Parathyroid adenoma (tissue), 2 donors: Measurements from ENCODE around the gene JUP.

ENCODE experiments used
- H2AFZ ChIP-seq: fragments of 300-600 bp; sonication (generic); one replicate; pipeline ENCODE4 v1.7.0; 2017; ENCODE audit warnings: antibody characterized with exemption, mild to moderate bottlenecking
- H3K27ac ChIP-seq: fragments of 300-600 bp; sonication (generic); one replicate; pipeline ENCODE4 v1.7.0; 2017
- H3K27me3 ChIP-seq: fragments of 300-600 bp; sonication (generic); one replicate; pipeline ENCODE4 v1.7.0; 2017; ENCODE audit warnings: low read length; ENCODE audit not compliant: control insufficient read depth, insufficient read depth
- H3K36me3 ChIP-seq: fragments of 300-600 bp; sonication (generic); one replicate; pipeline ENCODE4 v1.7.0; 2017; ENCODE audit warnings: low read length; ENCODE audit not compliant: control insufficient read depth, insufficient read depth
- H3K4me1 ChIP-seq: fragments of 300-600 bp; sonication (generic); one replicate; pipeline ENCODE4 v1.7.0; 2017; ENCODE audit warnings: control low read depth
- H3K4me2 ChIP-seq: fragments of 300-600 bp; sonication (generic); one replicate; pipeline ENCODE4 v1.7.0; 2017; ENCODE audit warnings: low read length
- H3K4me3 ChIP-seq: fragments of 300-600 bp; sonication (generic); one replicate; pipeline ENCODE4 v1.7.0; 2017; ENCODE audit warnings: low read depth, low read length
- H3K79me2 ChIP-seq: fragments of 300-600 bp; sonication (generic); one replicate; pipeline ENCODE4 v1.7.0; 2017; ENCODE audit warnings: control low read depth
- H3K9ac ChIP-seq: fragments of 300-600 bp; sonication (generic); one replicate; pipeline ENCODE4 v1.7.0; 2017; ENCODE audit warnings: mild to moderate bottlenecking
- H3K9me3 ChIP-seq: fragments of 300-600 bp; sonication (generic); one replicate; pipeline ENCODE4 v1.7.0; 2017; ENCODE audit warnings: low read length; ENCODE audit not compliant: control insufficient read depth
- TF ChIP-seq, protein P1 (sequence below): fragments of 300-600 bp; sonication (generic); IDR thresholded peaks from one replicate; pipeline ENCODE4 v1.7.0; 2017; ENCODE audit warnings: antibody characterized with exemption, mild to moderate bottlenecking
- donor health status: primary hyperparathyroidism.

JUP gene

DNA sequence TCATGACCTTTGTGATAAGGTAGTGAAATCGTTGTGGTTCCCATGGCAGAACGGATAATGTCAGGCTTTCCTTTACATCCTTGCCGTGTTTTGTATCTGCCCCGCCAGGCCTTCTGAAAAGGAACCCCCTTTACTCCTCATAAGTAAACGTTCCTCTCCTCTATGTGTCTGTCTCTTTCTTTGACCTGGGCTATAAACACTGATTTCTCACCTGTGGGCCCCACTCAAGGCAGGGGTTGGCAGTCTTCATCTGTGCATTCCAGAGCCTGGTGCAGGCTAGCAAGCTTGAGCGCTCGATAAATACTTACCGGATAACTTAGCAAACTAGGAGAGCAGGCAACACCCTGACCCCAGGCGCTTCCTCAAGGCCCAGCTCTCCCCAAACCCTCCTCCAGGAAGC, 44.8 kb downstream of the JUP start:
- H3K36me3 ChIP-seq: no peaks in the 10 kb centered on the region
- H3K4me2 ChIP-seq: no peak overlapping the region
- no peak overlapping the region for H2AFZ ChIP-seq
- H3K79me2 ChIP-seq: no peaks in the 10 kb centered on the region
- no peaks in the 10 kb centered on the region for H3K27me3 ChIP-seq
- H3K9me3 ChIP-seq: no peaks in the 10 kb centered on the region
- H3K27ac ChIP-seq: no peak overlapping the region
- H3K9ac ChIP-seq: no peak overlapping the region
- TF ChIP-seq, protein P1, sequence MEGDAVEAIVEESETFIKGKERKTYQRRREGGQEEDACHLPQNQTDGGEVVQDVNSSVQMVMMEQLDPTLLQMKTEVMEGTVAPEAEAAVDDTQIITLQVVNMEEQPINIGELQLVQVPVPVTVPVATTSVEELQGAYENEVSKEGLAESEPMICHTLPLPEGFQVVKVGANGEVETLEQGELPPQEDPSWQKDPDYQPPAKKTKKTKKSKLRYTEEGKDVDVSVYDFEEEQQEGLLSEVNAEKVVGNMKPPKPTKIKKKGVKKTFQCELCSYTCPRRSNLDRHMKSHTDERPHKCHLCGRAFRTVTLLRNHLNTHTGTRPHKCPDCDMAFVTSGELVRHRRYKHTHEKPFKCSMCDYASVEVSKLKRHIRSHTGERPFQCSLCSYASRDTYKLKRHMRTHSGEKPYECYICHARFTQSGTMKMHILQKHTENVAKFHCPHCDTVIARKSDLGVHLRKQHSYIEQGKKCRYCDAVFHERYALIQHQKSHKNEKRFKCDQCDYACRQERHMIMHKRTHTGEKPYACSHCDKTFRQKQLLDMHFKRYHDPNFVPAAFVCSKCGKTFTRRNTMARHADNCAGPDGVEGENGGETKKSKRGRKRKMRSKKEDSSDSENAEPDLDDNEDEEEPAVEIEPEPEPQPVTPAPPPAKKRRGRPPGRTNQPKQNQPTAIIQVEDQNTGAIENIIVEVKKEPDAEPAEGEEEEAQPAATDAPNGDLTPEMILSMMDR: no peak
- no peak overlapping the region for H3K4me3 ChIP-seq
- no peaks in the 10 kb centered on the region for H3K4me1 ChIP-seq

DNA sequence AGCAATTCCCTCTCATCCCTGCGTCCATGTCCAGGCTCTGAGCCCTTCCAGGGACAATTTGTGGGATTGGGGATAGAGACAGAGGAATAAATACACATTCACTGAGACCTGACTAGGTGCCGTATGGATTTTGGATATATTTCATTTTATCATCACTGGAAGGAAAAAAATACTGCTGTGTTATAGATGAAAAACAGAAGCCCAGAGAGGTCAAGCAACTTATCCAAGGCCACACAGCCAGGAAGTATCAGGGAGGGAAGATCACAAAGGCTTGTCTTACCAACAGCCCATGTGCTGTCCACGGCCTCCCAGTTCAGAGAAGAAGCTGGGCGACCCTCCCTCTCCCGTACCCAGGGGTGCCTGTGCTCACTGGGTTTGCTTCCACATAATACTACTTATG, 46.0 kb downstream of the JUP start:
- TF ChIP-seq, protein P1: no peak
- peaks cover 4% of the 10 kb centered on the region for H3K27me3 ChIP-seq
- H3K4me1 ChIP-seq: no peaks in the 10 kb centered on the region
- H3K4me2 ChIP-seq: no peak overlapping the region
- H3K27ac ChIP-seq: no peak overlapping the region
- H3K4me3 ChIP-seq: no peak overlapping the region
- no peaks in the 10 kb centered on the region for H3K79me2 ChIP-seq
- H3K9ac ChIP-seq: no peak overlapping the region
- H3K9me3 ChIP-seq: no peaks in the 10 kb centered on the region
- no peaks in the 10 kb centered on the region for H3K36me3 ChIP-seq
- no peak overlapping the region for H2AFZ ChIP-seq

DNA sequence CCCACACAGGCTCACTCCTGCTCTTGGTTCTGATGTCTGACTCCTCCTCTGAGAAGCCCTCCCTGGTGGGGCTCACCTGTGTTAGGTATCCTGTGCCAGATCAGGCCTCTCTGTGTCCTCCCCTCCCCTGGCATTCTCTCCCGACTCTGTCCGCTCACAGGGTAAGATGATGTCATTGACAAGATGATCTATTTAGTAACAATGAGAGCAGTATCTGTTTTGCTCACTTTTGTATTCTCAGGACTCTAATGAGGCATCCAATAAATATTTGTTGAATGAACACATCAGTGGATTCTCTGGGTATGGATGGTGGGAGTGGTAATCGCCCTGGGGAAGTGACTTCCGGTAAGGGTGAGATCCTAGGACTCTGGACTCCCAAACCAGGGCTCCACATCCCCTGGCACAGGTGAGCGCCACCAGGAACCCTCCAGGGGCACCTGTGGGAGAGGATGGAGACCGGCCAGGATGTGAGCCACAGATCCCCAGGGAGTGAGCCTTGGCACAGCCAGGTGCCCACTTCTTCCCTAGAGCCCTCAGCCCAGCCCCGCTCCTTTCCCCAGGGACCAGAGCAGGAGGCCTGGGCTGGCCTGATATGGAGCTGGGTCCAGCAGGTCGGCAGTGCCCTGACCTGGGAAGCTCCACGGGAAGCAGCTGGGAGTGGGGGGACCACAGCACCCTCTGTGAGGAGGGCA, 46.7 kb downstream of the JUP start:
- Histone ChIP-seq H2AFZ (no peak overlapping the region), H3K27ac (no peak overlapping the region), H3K9me3 (no peaks in the 10 kb centered on the region), H3K79me2 (no peaks in the 10 kb centered on the region), H3K4me1 (peaks cover 3% of the 10 kb centered on the region), H3K4me2 (no peak overlapping the region), H3K27me3 (peaks cover 4% of the 10 kb centered on the region), H3K36me3 (no peaks in the 10 kb centered on the region), H3K4me3 (no peak overlapping the region), H3K9ac (no peak overlapping the region)
- TF ChIP-seq, protein P1: no peak

DNA sequence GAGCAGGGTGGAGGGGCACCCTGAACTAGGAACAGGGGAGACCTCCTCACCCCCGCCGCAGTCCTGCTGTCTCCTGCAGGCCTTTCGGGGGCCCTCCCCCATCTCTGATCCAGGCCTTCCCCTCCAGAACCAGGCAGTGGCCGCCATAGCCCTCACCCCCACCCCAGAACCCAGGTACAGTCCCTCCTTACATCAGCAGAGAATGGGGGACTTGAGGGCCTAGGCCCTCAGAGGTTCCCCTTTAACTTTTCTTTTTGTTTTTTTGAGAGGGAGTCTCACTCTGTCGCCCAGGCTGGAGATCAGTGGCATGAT, 47.8 kb downstream of the JUP start:
- H3K4me1 ChIP-seq: peaks cover 7% of the 10 kb centered on the region
- no peaks in the 10 kb centered on the region for H3K36me3 ChIP-seq
- H3K27me3 ChIP-seq: peaks cover 4% of the 10 kb centered on the region
- H3K27ac ChIP-seq: no peak overlapping the region
- H3K9me3 ChIP-seq: no peaks in the 10 kb centered on the region
- H3K4me2 ChIP-seq: no peak overlapping the region
- no peak overlapping the region for H2AFZ ChIP-seq
- no peak overlapping the region for H3K4me3 ChIP-seq
- no peak overlapping the region for H3K9ac ChIP-seq
- TF ChIP-seq, protein P1: no peak
- H3K79me2 ChIP-seq: no peaks in the 10 kb centered on the region

DNA sequence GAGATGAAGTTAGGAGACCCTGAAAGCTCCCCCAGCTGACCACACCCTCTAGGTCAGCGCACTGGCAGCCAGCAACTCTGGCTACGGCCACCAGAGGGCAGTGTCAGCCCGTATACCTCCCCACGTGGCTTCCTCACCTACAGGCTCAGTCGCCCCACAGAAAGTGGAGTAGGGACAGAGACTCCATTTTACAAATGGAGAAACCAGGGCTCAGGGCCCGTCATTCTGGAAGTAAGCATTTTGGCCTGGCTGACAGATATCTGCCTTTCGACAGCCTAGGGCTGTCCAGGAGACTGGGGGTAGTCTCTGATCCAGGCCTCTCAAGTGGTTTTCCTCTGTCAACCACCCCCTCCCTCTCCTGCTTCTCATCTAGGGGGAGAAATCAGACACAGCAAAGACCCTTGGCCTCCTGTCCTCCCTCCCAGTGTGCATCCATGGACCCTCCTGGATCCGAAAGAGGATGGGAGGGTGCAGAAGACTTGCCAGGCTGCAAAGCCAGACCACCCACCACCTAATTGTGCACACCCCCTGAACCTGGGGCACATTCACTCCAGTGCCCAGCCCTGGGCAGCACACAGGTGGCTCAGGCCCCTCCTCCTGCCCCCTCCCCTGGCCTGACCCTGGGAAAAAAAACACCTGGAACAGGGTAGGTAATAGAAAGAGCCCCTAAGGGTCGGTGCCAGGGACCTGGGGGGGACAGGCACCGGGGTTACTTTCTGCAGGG, 48.3 kb downstream of the JUP start:
- TF ChIP-seq, protein P1: peak; percentile 98
- Histone ChIP-seq H3K27me3 (peaks cover 4% of the 10 kb centered on the region), H3K36me3 (no peaks in the 10 kb centered on the region), H3K27ac (no peak overlapping the region), H3K9me3 (no peaks in the 10 kb centered on the region), H3K79me2 (no peaks in the 10 kb centered on the region), H3K4me2 (no peak overlapping the region), H3K9ac (no peak overlapping the region), H3K4me3 (no peak overlapping the region), H3K4me1 (peaks cover 7% of the 10 kb centered on the region), H2AFZ (peak overlapping the region; percentile 71)
